Measurements from ENCODE around the gene PRND.

- TF ChIP-seq POLR2A (IDR thresholded peaks at IDR 0.05; ENCODE audit: low read depth, low read length) (no peak), CTCF (IDR thresholded peaks at IDR 0.05 in 2 of 3, conservative IDR thresholded peaks at IDR 0.05 in 1 of 3; ENCODE audit: control insufficient read depth in 2 of 3, extremely low read depth in 1 of 3, insufficient read depth in 1 of 3, low read depth in 3 of 3, low read length in 3 of 3) (no peak)
Measured at GRCh38 chr20:4765681-4766080, 44.0 kb downstream of the PRND start.
